ENCODE measurements around the gene NACC1. TPM values are rescaled to one million over a fixed set of nuclear protein-coding genes. Genes with fewer than 3 reads are reported as not detected.

Gene NACC1
- total and polyA plus RNA-seq, 2 of the 13 experiments (the other 11 are each of a cell fraction or from before 2014, with no cell fraction given) = 31.8 to 42.3 TPM

- 97% methylated on average over 35 of the region's 37 CpGs for WGBS (ENCODE audit: low lambda C conversion rate)
- BruUV-seq (replicated peaks) = no TSS peak
- no peaks in the 10 kb centered on the region for H3K79me2 ChIP-seq (ENCODE audit: insufficient read depth, low read length)
- peaks cover 5 to 27% of the 10 kb centered on the region in 2 experiments; a peak in 4 of 5 replicates for H3K36me3 ChIP-seq (replicated peaks in 1 of 2; ENCODE audit: control insufficient read depth in 1 of 2, insufficient read depth in 2 of 2, low read length in 2 of 2)
- H3K4me1 ChIP-seq (ENCODE audit: insufficient read depth, low read length) = peaks cover 19% of the 10 kb centered on the region
- H3K4me3 ChIP-seq (replicated peaks in 1 of 3; ENCODE audit: insufficient read depth in 1 of 3, low read depth in 2 of 3, low read length in 3 of 3) = no peak overlapping the region
- no peaks in the 10 kb centered on the region for H3K27me3 ChIP-seq (ENCODE audit: control insufficient read depth in 1 of 2, insufficient read depth in 2 of 2, low read length in 2 of 2)
- no peak overlapping the region for H3K27ac ChIP-seq (ENCODE audit: extremely low read length, insufficient read depth, low read length)
- intact Hi-C loops (cut with micrococcal nuclease; ENCODE audit: unreplicated experiment) (no loop called here), in situ Hi-C loops (cut with HindIII; ENCODE audit: extremely low pct_ligation_motif_present, low pct_unique_long_range_greater_than_20kb) (no loop called here)
- ATAC-seq (no peak), FAIRE-seq (no peak), DNase-seq (ENCODE audit: low spot score) (no peak)
- H4K20me1 ChIP-seq (ENCODE audit: insufficient read depth, low read length) = no peaks in the 10 kb centered on the region; the same call in 1 of the 2 replicates
- TF ChIP-seq ZNF784 (CRISPR knock-in tag; IDR thresholded peaks at IDR 0.05; ENCODE audit: borderline replicate concordance) (no peak), ZBTB1 (CRISPR knock-in tag; IDR thresholded peaks at IDR 0.05; ENCODE audit: borderline replicate concordance) (no peak), ZBTB37 (CRISPR knock-in tag; IDR thresholded peaks at IDR 0.05) (no peak), ZNF263 (CRISPR knock-in tag; IDR thresholded peaks at IDR 0.05) (no peak), RNF219 (CRISPR knock-in tag; IDR thresholded peaks at IDR 0.05) (no peak), ZBTB21 (CRISPR knock-in tag; IDR thresholded peaks at IDR 0.05) (no peak), NCOR1 (IDR thresholded peaks at IDR 0.05; ENCODE audit: borderline replicate concordance, low read length) (no peak), ZNF160 (CRISPR knock-in tag; IDR thresholded peaks at IDR 0.05) (no peak), PITX1 (CRISPR knock-in tag; IDR thresholded peaks at IDR 0.05) (no peak)
- no peak overlapping the region for H2AFZ ChIP-seq (ENCODE audit: low read length)
- ChIA-PET CTCF (ENCODE audit: low intra/inter-chr PET ratio, low total read pairs) (interaction anchor here (1.2 kb wide), 1 partner anchor 103 kb away, joined by 3 read pairs; no protein-coding TSS in a partner anchor), POLR2A (no interaction called here)
- no peak overlapping the region for H3K4me2 ChIP-seq (ENCODE audit: low read depth, low read length)
- no peak overlapping the region for H3K9ac ChIP-seq (ENCODE audit: insufficient read depth, low read depth, low read length)
- no peaks in the 10 kb centered on the region for H3K9me3 ChIP-seq (ENCODE audit: low read length)
These were observed 30.1 kb upstream of the NACC1 start for GRCh38 chr19:13087795-13088537.

Data from HepG2 (cell line).